Spleen (tissue), 11 donors: ENCODE results near the gene PROCA1. TPM values are rescaled to one million over a fixed set of nuclear protein-coding genes. Genes with fewer than 3 reads are reported as not detected.

Source experiments
- DNase-seq: peaks from one replicate; pipeline ENCODE4 v3.0.0-alpha.2; 2020
- H3K27ac ChIP-seq, 8 donors: fragments of 200-600 bp; sonication (generic) in 7 of 8; 1 replicate in 4 of 8; 2 replicates in 4 of 8; pipeline versions ENCODE4 v1.5.0 to v1.8.0; 2016 to 2021; ENCODE audit warnings: inconsistent platforms in 4 of 8, mild to moderate bottlenecking in 4 of 8, moderate library complexity in 1 of 8
- H3K27me3 ChIP-seq, 7 donors: fragments of 200-600 bp; sonication (generic) in 6 of 7; replicated peaks in 1 of 7; 1 replicate in 4 of 7; 2 replicates in 3 of 7; pipeline versions ENCODE4 v1.5.0 to v1.8.0; 2016 to 2021; ENCODE audit warnings: inconsistent platforms in 3 of 7, mild to moderate bottlenecking in 1 of 7
- H3K36me3 ChIP-seq, 6 donors: fragments of 200-600 bp; sonication (generic) in 5 of 6; 1 replicate in 4 of 6; 2 replicates in 2 of 6; pipeline versions ENCODE4 v1.5.0 to v1.8.0; 2016 to 2021; ENCODE audit warnings: inconsistent platforms in 2 of 6
- H3K4me1 ChIP-seq, 6 donors: fragments of 200-600 bp; sonication (generic) in 5 of 6; 1 replicate in 3 of 6; 2 replicates in 3 of 6; pipeline versions ENCODE4 v1.5.0 to v1.8.0; 2016 to 2021; ENCODE audit warnings: inconsistent platforms in 3 of 6
- H3K4me3 ChIP-seq, 8 donors: fragments of 200-600 bp; sonication (generic) in 7 of 8; 1 replicate in 4 of 8; 2 replicates in 4 of 8; pipeline versions ENCODE4 v1.5.0 to v1.8.0; 2016 to 2021; ENCODE audit warnings: inconsistent platforms in 4 of 8, mild to moderate bottlenecking in 4 of 8, moderate library complexity in 2 of 8
- H3K9me3 ChIP-seq, 8 donors: fragments of 200-600 bp; sonication (generic) in 7 of 8; 1 replicate in 4 of 8; 2 replicates in 4 of 8; pipeline versions ENCODE4 v1.5.0 to v1.8.0; 2016 to 2021; ENCODE audit warnings: inconsistent platforms in 4 of 8
- CTCF ChIP-seq, 11 experiments: fragments of 200-600 bp in 7 of 11; fragments of 450-650 bp in 4 of 11; sonication (generic) in 4 of 11; IDR thresholded peaks in 8 of 11; conservative IDR thresholded peaks in 3 of 11; 1 replicate in 7 of 11; 2 replicates in 4 of 11; pipeline versions ENCODE4 v1.4.0 to v1.8.0; 2016 to 2021; ENCODE audit warnings: antibody characterized with exemption in 11 of 11, inconsistent platforms in 4 of 11, mild to moderate bottlenecking in 1 of 11
- POLR2A ChIP-seq, 3 donors: fragments of 450-650 bp; IDR thresholded peaks; one replicate each; pipeline ENCODE4 v1.5.1; 2017; ENCODE audit warnings: antibody characterized with exemption in 3 of 3, mild to moderate bottlenecking in 1 of 3
- POLR2AphosphoS5 ChIP-seq, 3 donors: sonication (generic); formaldehyde crosslinking; IDR thresholded peaks; one replicate each; pipeline ENCODE4 v1.5.1; 2017; ENCODE audit warnings: antibody characterized with exemption in 3 of 3
- WGBS, 5 donors: extraction: QIAGEN DNeasy Blood & Tissue Kit in 3 of 5; methylation state at CpG; one replicate each; pipeline versions ENCODE4 v1.1.5 to v1.1.7; 2013 to 2018; 5-methylcytosine and 5-hydroxymethylcytosine counted together
- intact Hi-C: fragments of 100-400 bp; cut with DNase I; formaldehyde crosslinking; loops from one replicate; pipeline ENCODE4 v1.15.0; 2023; ENCODE audit warnings: low total_unique reads
- polyA plus RNA-seq, 3 donors: library from polyadenylated mRNA; stranded (reverse); fragments of 200-250 nt; gene quantifications; one replicate each; pipeline ENCODE4 v1.2.1, GENCODE V29; 2013
- total RNA-seq, 7 donors: library from RNA; depleted of rRNA in 3 of 7; stranded (reverse); fragments of >200 nt in 3 of 7; fragmentation: NEBNext Ultra II Directional in 4 of 7; extraction: Animal tissue kit (Norgen Biotek cat#: 25700) in 4 of 7; gene quantifications; one replicate each; pipeline versions ENCODE4 v1.1.0 to v1.2.1, GENCODE V29; 2016 to 2021
- donor health status: healthy with polysubstance abuse.
- donor health status: DM: no; HTN: no; CAD: no; lungs with moderate emphysema.
- donor health status: DM: no; HTN: no; CAD: no.
- donor health status: Bipolar disorder and iron deficiency.
- donor health status: healthy.
- donor health status: DM: no; HTN: no; CAD: no.
- donor health status: DM: yes; HTN: yes; CAD: no.

The PROCA1 gene
- total and polyA plus RNA-seq, 10 donors = 4.3 to 14.5 (median 7.1) TPM

GRCh38 chr17:28706471-28707338 is 5.0 kb downstream of the PROCA1 start:
- H3K4me3 ChIP-seq = no peak overlapping the region
- DNase-seq = no peak
- H3K27ac ChIP-seq = no peak overlapping the region
- no peaks in the 10 kb centered on the region for H3K27me3 ChIP-seq
- TF ChIP-seq CTCF (IDR thresholded peaks at IDR 0.05 in 8 of 11, conservative IDR thresholded peaks at IDR 0.05 in 3 of 11) = no peak
- TF ChIP-seq POLR2AphosphoS5 (IDR thresholded peaks at IDR 0.05) = no peak
- no peak for TF ChIP-seq POLR2A (IDR thresholded peaks at IDR 0.05)
- H3K9me3 ChIP-seq = no peaks in the 10 kb centered on the region
- 71 to 85% (median 73%) methylated on average over 5 to 6 of the region's 7 CpGs for WGBS, 5 donors
- H3K4me1 ChIP-seq = peaks cover 0 to 21% (median 10%) of the 10 kb centered on the region in 6 donors
- peaks cover 0 to 48% (median 32%) of the 10 kb centered on the region in 6 donors for H3K36me3 ChIP-seq
- intact Hi-C loops = no loop called here

DNA sequence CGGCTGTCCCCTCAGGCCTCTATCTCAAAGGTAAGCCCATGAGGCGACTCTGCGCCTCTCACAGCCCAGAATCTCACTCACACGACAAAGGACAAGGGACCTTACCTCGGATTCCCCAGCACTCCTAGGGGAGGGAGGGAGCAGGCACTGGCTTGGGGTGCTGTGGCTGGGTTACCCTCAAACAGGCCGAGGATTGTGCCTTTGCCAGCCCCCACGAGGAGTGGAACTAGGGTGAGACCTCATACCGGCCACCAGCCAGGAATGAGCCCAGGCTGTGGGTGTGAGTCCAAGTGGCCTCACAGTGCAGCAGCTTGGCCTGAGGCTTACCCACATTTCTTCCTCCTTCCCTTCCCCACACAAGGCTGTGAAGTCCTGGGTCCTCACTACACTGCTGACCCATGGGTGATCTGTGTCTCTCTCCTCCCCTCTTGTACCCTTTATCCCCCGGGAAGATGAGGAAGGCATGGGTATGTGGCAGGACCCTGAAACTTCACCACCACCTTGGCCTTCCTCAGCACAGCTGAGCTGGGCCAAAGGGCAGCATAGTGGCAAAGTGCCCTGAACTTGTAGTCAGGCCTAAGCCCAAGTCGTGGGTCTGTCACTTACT is 5.9 kb downstream of the PROCA1 start:
- intact Hi-C loops = no loop called here
- no peak for TF ChIP-seq POLR2A (IDR thresholded peaks at IDR 0.05)
- no peak for TF ChIP-seq CTCF (IDR thresholded peaks at IDR 0.05 in 8 of 11, conservative IDR thresholded peaks at IDR 0.05 in 3 of 11)
- TF ChIP-seq POLR2AphosphoS5 (IDR thresholded peaks at IDR 0.05) = peak in 2 of 3 donors; percentile 15 to 50
- Histone ChIP-seq H3K4me1 (peaks cover 0 to 15% (median 7%) of the 10 kb centered on the region in 6 donors), H3K4me3 (no peak overlapping the region), H3K27ac (no peak overlapping the region), H3K27me3 (no peaks in the 10 kb centered on the region), H3K36me3 (peaks cover 0 to 56% (median 41%) of the 10 kb centered on the region in 6 donors), H3K9me3 (no peaks in the 10 kb centered on the region)
- DNase-seq = no peak
- WGBS, 5 donors = 82 to 93% (median 85%) methylated on average over 7 to 10 of the region's 10 CpGs

GRCh38 chr17:28705074-28705659 is 6.5 kb downstream of the PROCA1 start:
- 76 to 90% (median 82%) methylated on average over 5 of the region's 5 CpGs for WGBS, 5 donors
- TF ChIP-seq CTCF (IDR thresholded peaks at IDR 0.05 in 8 of 11, conservative IDR thresholded peaks at IDR 0.05 in 3 of 11) = no peak
- no peak for TF ChIP-seq POLR2A (IDR thresholded peaks at IDR 0.05)
- TF ChIP-seq POLR2AphosphoS5 (IDR thresholded peaks at IDR 0.05) = peak in 2 of 3 donors; percentile 10 to 61
- intact Hi-C loops = no loop called here
- no peak for DNase-seq
- no peaks in the 10 kb centered on the region for H3K9me3 ChIP-seq
- H3K27me3 ChIP-seq = no peaks in the 10 kb centered on the region
- H3K4me3 ChIP-seq = no peak overlapping the region
- H3K27ac ChIP-seq = no peak overlapping the region
- peaks cover 5 to 63% (median 47%) of the 10 kb centered on the region in 6 donors for H3K36me3 ChIP-seq
- H3K4me1 ChIP-seq = peaks cover 0 to 8% (median 1%) of the 10 kb centered on the region in 6 donors
